Astrocyte (in vitro differentiated cells and primary cell): ENCODE results near the gene PRRX1. TPM values are rescaled to one million over a fixed set of nuclear protein-coding genes. Genes with fewer than 3 reads are reported as not detected.

ENCODE experiments used
- DNase-seq: peaks from one replicate; pipeline ENCODE4 v3.0.0-alpha.2; 2010; ENCODE audit warnings: low read depth
- FAIRE-seq: peaks from 2 replicates; lab custom pipeline; 2011; peaks lifted over from hg19 to GRCh38; lab: Jason Lieb, UNC
- H2AFZ ChIP-seq: 2 replicates; pipeline ENCODE4 v1.6.0; 2012; ENCODE audit warnings: low read depth, low read length, inconsistent platforms
- H3K27ac ChIP-seq: 2 replicates; pipeline ENCODE4 v1.5.1; 2011; ENCODE audit warnings: low read depth, low read length, inconsistent platforms
- H3K27me3 ChIP-seq: 2 replicates; pipeline ENCODE4 v1.6.0; 2011; ENCODE audit warnings: low read length, inconsistent platforms; ENCODE audit not compliant: insufficient read depth
- H3K36me3 ChIP-seq: 2 replicates; pipeline ENCODE4 v1.5.1; 2011; ENCODE audit warnings: low read length, inconsistent platforms; ENCODE audit not compliant: insufficient read depth
- H3K4me1 ChIP-seq: 2 replicates; pipeline ENCODE4 v1.5.1; 2011; ENCODE audit warnings: low read length, inconsistent platforms; ENCODE audit not compliant: insufficient read depth
- H3K4me2 ChIP-seq: 2 replicates; pipeline ENCODE4 v1.6.0; 2012; ENCODE audit warnings: low read length, inconsistent platforms
- H3K4me3 ChIP-seq: 2 replicates; pipeline ENCODE4 v1.5.1; 2011; ENCODE audit warnings: low read depth, mild to moderate bottlenecking, low read length, inconsistent platforms; ENCODE audit not compliant: insufficient read depth
- H3K79me2 ChIP-seq: 2 replicates; pipeline ENCODE4 v1.6.0; 2012; ENCODE audit warnings: mild to moderate bottlenecking, low read length, inconsistent platforms; ENCODE audit not compliant: insufficient read depth
- H3K9ac ChIP-seq: 2 replicates; pipeline ENCODE4 v1.6.0; 2012; ENCODE audit warnings: mild to moderate bottlenecking, low read length, inconsistent platforms
- H3K9me3 ChIP-seq: 2 replicates; pipeline ENCODE4 v1.5.1; 2012; ENCODE audit warnings: low read depth, mild to moderate bottlenecking, low read length, inconsistent platforms; ENCODE audit not compliant: insufficient read depth
- H4K20me1 ChIP-seq: 2 replicates; pipeline ENCODE4 v1.6.0; 2012; ENCODE audit warnings: low read length, inconsistent platforms; ENCODE audit not compliant: insufficient read depth
- H3K27ac Mint-ChIP-seq: one replicate; pipeline ENCODE4 v1.8.0; 2021; ENCODE audit warnings: mild to moderate bottlenecking, mixed read lengths; ENCODE audit not compliant: unreplicated experiment
- H3K27me3 Mint-ChIP-seq: one replicate; pipeline ENCODE4 v1.8.0; 2021; ENCODE audit warnings: low read depth, mixed read lengths; ENCODE audit not compliant: unreplicated experiment
- H3K36me3 Mint-ChIP-seq: one replicate; pipeline ENCODE4 v1.8.0; 2021; ENCODE audit warnings: low read depth, mixed read lengths; ENCODE audit not compliant: unreplicated experiment
- H3K4me1 Mint-ChIP-seq: one replicate; pipeline ENCODE4 v1.8.0; 2021; ENCODE audit warnings: low read depth, mixed read lengths; ENCODE audit not compliant: unreplicated experiment
- H3K4me3 Mint-ChIP-seq: one replicate; pipeline ENCODE4 v1.8.0; 2021; ENCODE audit warnings: mild to moderate bottlenecking, moderate library complexity, mixed read lengths; ENCODE audit not compliant: unreplicated experiment
- H3K9me3 Mint-ChIP-seq: one replicate; pipeline ENCODE4 v1.8.0; 2021; ENCODE audit warnings: mild to moderate bottlenecking, mixed read lengths; ENCODE audit not compliant: unreplicated experiment
- EZH2 ChIP-seq: IDR thresholded peaks from 2 replicates; pipeline ENCODE4 v1.6.1; 2012; ENCODE audit warnings: mild to moderate bottlenecking, low read length, inconsistent platforms; ENCODE audit not compliant: insufficient read depth
- total RNA-seq: library from RNA; stranded (reverse); gene quantifications from 2 replicates; pipeline ENCODE4 v1.2.1, GENCODE V29; 2021
- TF ChIP-seq, protein P1 (sequence below): IDR thresholded peaks from 2 replicates; pipeline ENCODE4 v1.5.1; 2011; ENCODE audit warnings: low read depth, mild to moderate bottlenecking, inconsistent platforms, low read length, moderate library complexity; ENCODE audit not compliant: insufficient read depth

The PRRX1 gene
- total RNA-seq, 1 donor from 2014 or later, result 1.3 TPM

DNA sequence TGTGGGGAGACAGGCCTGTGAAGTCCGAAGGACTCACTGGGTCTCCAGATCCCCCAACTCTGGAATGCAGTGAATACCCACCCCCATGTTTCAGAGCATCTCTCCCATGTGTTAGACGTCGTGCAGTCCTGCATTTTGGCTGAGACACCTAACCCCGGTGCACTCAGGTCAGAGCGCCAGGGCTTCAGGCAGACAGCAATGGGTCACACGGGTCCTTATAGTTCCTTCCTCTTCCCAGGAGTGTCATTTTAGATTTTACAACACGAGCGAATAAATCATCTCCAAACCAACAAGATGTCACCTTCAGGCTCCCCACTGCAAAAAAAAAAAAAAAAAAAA is 5.1 kb downstream of the PRRX1 start:
- peaks cover 7% of the 10 kb centered on the region for H4K20me1 ChIP-seq
- no peaks in the 10 kb centered on the region for H3K27me3 ChIP-seq
- TF ChIP-seq EZH2, result no peak
- TF ChIP-seq, protein P1, sequence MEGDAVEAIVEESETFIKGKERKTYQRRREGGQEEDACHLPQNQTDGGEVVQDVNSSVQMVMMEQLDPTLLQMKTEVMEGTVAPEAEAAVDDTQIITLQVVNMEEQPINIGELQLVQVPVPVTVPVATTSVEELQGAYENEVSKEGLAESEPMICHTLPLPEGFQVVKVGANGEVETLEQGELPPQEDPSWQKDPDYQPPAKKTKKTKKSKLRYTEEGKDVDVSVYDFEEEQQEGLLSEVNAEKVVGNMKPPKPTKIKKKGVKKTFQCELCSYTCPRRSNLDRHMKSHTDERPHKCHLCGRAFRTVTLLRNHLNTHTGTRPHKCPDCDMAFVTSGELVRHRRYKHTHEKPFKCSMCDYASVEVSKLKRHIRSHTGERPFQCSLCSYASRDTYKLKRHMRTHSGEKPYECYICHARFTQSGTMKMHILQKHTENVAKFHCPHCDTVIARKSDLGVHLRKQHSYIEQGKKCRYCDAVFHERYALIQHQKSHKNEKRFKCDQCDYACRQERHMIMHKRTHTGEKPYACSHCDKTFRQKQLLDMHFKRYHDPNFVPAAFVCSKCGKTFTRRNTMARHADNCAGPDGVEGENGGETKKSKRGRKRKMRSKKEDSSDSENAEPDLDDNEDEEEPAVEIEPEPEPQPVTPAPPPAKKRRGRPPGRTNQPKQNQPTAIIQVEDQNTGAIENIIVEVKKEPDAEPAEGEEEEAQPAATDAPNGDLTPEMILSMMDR, result no peak
- no peaks in the 10 kb centered on the region for H3K36me3 ChIP-seq
- FAIRE-seq (no peak), DNase-seq (no peak)
- Mint-ChIP-seq H3K27me3 (peaks cover 99% of the 10 kb centered on the region), H3K4me3 (no peak overlapping the region), H3K9me3 (peaks cover 31% of the 10 kb centered on the region), H3K4me1 (peaks cover 4% of the 10 kb centered on the region), H3K27ac (no peak overlapping the region), H3K36me3 (no peaks in the 10 kb centered on the region)
- H3K9ac ChIP-seq, result peak overlapping the region; percentile 98
- H2AFZ ChIP-seq, result no peak overlapping the region
- peaks cover 32% of the 10 kb centered on the region for H3K4me1 ChIP-seq
- H3K9me3 ChIP-seq, result no peaks in the 10 kb centered on the region
- peaks cover 100% of the 10 kb centered on the region for H3K79me2 ChIP-seq
- peak overlapping the region; percentile 45 for H3K4me3 ChIP-seq
- H3K4me2 ChIP-seq, result peak overlapping the region; percentile 90
- peak overlapping the region; percentile 61 for H3K27ac ChIP-seq

DNA sequence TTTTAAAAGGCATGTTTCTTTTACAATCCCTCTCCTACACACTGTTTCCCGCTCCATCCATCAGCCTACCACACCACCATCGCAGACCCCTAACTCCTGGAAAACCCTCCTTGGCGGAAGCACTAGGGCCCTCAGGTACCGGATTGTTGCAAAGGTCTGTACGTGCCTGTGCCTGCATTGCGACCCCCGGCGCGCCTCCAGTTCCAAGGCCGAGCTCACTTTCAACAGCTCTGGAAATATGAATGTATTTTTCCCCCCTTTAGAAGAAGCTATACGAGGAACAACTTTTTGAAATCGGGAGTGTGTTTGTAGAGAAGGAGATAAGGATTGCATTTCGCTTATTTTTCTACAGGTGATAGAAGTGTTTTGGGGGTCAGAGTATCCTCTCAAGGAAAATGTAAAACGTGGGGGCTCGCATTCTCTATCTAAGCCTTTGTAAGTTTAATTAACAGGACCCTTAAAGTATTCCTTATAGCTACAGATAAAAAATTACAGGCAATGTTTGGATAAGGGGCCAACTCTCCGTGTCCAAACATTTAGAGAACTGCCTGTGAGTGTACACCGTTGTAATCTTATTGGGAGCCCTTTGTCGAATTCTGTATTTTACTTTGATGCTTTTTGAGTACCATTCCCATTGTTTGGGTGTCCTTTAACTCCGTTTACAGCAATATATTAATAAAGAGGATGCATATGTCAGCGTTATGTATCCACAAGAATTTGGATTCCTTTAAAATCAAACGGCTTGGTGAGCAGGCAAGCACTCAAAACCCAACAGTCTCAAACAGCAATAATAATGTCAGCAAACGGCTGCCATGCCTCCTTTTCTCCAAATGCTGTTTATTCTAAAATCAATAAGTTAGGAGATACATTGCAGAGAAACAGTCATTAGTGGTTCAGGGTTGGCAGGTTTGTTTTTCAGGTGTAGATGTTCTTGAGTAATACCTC is 5.9 kb downstream of the PRRX1 start:
- Histone ChIP-seq H3K9ac (peak overlapping the region; percentile 63), H2AFZ (no peak overlapping the region), H3K36me3 (no peaks in the 10 kb centered on the region), H3K79me2 (peaks cover 100% of the 10 kb centered on the region), H3K4me1 (peaks cover 32% of the 10 kb centered on the region), H3K4me3 (peak overlapping the region; percentile 11), H4K20me1 (peaks cover 7% of the 10 kb centered on the region), H3K27ac (peak overlapping the region; percentile 61), H3K9me3 (no peaks in the 10 kb centered on the region), H3K27me3 (no peaks in the 10 kb centered on the region), H3K4me2 (peak overlapping the region; percentile 90)
- DNase-seq (no peak), FAIRE-seq (no peak)
- no peak overlapping the region for H3K4me3 Mint-ChIP-seq
- H3K27ac Mint-ChIP-seq, result no peak overlapping the region
- H3K27me3 Mint-ChIP-seq, result peaks cover 93% of the 10 kb centered on the region
- TF ChIP-seq, protein P1, result no peak
- no peak for TF ChIP-seq EZH2
- H3K9me3 Mint-ChIP-seq, result peaks cover 31% of the 10 kb centered on the region
- H3K4me1 Mint-ChIP-seq, result peaks cover 4% of the 10 kb centered on the region
- no peaks in the 10 kb centered on the region for H3K36me3 Mint-ChIP-seq
